GM10847 (cell line): ENCODE measurements around the gene ABCC8.

Experiments
- POLR2A ChIP-seq: IDR thresholded peaks from 2 replicates; pipeline ENCODE4 v1.6.1; 2011; ENCODE audit not compliant: insufficient read length; ENCODE audit errors: extremely low read depth

The ABCC8 gene

DNA sequence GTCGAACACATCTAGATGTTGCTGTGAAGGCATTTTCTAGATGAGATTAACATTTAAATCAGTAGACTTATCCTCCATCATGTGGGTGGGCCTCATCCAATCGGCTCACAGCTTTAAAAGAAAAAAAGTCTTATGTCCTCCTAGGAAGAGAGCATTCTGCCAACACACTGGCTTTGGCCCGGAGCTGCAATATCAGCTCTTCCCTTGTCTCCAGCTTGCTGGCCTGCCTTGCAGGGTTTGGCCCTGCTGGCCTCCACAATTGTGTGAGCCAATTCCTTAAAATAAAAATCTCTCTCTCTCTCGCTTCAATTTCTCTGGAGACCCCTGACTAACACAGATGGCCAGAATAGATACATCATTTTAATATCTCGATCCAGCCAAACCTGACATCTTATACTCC is 13.1 kb upstream of the ABCC8 start:
- no peak for TF ChIP-seq POLR2A

DNA sequence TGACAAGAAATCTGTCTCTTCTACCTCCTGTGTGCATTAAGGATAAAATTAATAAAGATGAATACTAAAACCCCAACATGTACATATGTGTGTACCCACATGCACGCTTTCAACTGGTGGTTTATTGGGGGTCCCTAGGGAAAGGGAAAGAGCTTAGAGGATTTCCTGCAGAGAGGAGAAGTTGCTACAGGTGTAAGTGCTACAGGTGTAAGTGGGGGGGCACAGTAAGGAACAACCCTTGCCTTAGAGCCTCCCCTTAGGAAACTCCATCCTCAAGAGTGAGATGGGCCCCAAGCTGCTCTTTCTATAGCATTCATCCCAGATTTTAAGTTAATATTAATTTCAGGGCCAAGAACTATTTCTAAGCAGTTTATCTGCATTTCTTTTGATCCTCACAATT is 11.9 kb upstream of the ABCC8 start:
- TF ChIP-seq POLR2A: no peak

DNA sequence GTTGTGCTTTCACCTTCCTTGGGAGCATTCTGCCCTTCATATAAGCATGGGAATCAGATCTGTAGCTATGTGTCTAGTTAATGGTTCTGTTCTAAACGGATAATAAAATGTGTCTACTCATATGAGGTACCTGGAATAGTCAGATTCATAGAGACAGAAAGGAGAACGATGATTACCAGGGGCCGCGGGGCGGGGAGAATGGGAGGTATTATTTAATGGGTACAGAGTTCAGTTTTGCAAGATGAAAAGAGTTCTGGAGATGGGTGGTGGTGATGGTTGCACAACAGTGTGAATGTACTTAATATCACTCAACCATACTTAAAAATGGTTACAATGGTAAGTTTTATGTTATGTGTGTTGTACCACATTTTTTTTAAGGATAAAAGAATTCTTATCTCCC is 10.0 kb upstream of the ABCC8 start:
- TF ChIP-seq POLR2A: no peak

DNA sequence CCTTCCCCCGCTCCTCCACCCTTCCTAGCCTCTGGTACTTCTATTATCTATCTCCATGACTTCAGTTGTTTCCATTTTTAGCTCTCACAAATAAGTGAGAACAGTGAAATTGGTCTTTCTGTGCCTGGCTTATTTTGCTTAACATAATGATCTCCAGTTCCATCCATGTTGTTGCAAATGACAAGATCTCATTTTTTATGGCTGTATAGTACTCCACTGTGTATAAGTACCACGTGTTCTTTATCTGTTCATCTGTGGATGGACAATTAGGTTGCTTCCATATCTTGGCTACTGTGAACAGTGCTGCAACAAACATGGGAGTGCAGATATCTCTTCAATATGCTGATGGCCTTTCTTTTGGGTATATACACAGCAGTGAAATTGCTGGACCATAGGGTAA is 6.9 kb upstream of the ABCC8 start:
- no peak for TF ChIP-seq POLR2A

DNA sequence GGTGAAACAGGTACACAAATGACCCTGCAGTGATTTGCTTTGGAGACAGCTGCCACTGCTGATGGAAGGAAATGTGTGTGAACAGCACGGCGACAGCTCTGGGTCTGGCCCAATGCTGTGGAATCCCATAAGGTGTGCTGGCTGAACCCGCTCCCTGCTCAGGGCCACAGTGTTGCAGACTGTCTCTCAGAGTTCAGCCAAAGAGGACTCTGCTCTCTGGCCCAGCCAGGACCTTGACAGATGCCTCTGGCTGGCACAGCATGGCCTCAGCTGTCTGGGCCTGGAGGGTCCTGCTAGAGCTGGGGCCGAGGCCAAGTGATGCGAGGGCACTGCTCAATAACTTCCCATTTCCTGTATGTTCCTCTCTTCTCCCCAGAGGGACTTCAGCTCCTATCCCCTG is 5.3 kb upstream of the ABCC8 start:
- TF ChIP-seq POLR2A: no peak

GRCh38 chr11:17479284-17480214 is 2.9 kb upstream of the ABCC8 start:
- TF ChIP-seq POLR2A: no peak

DNA sequence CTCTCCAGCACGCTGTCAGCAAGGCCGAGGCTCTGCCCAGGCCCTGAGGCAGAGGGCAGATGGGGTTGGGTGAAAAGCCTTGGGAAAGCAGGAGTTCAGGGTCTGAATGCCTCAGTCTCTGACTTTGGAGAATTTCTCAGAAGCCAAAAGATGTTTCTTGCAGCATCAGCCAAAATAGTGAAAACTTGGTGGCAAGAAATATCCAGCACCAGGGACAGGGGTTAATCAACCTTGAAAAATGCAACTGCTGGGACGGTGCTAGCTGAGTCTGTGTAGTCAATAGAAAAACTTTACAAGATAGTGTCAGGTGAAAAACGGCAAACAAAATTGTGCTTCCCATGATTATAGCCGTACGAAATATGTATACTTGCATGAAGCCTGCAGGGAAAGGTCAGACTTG is 1.4 kb upstream of the ABCC8 start:
- TF ChIP-seq POLR2A: no peak

DNA sequence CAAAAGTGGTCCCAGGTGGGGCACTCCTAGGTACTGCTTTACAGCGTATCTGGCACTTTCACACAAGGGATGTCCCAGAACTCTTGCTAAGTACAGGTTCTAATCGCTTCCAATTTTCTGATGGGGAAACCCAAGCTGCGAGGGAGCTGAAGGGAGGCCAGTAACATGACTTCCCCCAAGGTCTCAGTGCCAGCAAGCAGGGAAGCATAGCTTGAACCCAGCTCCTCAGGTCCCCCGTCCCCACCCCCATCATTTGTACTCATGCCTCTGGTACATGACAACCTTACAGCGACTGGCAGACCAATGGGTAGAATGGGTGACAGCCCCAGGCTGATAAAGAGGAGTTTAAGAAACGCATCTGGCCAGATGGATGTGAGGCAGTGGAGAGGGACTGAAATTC is 716 bp upstream of the ABCC8 start:
- no peak for TF ChIP-seq POLR2A

GRCh38 chr11:17477084-17477333 is 364 bp upstream of the ABCC8 start:
- TF ChIP-seq POLR2A: no peak

- no peak for TF ChIP-seq POLR2A
These were observed 854 bp downstream of the ABCC8 start for GRCh38 chr11:17475666-17476316.

- no peak for TF ChIP-seq POLR2A
These were observed 3.4 kb downstream of the ABCC8 start for GRCh38 chr11:17473071-17473744.

- TF ChIP-seq POLR2A: no peak
These were observed 4.2 kb downstream of the ABCC8 start for GRCh38 chr11:17472467-17472866.

- no peak for TF ChIP-seq POLR2A
These were observed 5.1 kb downstream of the ABCC8 start for GRCh38 chr11:17471501-17471900.

DNA sequence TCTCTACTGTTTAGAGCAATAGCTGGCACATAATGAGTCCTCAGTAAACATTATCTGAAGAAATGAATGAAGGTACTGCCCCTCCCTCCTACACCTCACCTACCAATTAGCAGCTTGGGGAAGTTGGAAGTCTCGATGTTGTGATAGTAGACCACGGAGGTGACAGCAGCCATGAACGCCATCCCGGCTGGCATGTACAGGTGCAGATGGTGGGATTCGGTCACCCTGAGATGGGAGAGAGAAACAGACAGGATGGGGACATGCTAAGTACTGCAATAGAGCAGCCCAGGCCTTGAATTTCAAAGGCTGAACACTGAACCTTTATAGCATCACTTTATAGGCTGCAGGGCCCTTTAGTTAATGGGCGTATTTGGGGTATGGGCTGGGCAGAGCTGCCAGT is 6.6 kb downstream of the ABCC8 start:
- TF ChIP-seq POLR2A: no peak

GRCh38 chr11:17468122-17468521 is 8.5 kb downstream of the ABCC8 start:
- TF ChIP-seq POLR2A: no peak

- no peak for TF ChIP-seq POLR2A
These were observed 13.0 kb downstream of the ABCC8 start for GRCh38 chr11:17463546-17464174.
